Right lobe of liver (tissue), 4 donors: ENCODE measurements around the gene PXK.

Experiments used
- POLR2A ChIP-seq: fragments of 450-650 bp; IDR thresholded peaks from one replicate; pipeline ENCODE4 v1.6.1; 2017; ENCODE audit warnings: antibody characterized with exemption, mild to moderate bottlenecking
- TF ChIP-seq, protein P1 (sequence below), 4 donors: fragments of 200-600 bp in 3 of 4; fragments of 450-650 bp in 1 of 4; IDR thresholded peaks; one replicate each; pipeline versions ENCODE4 v1.5.1 to v1.8.0; 2016 to 2022; ENCODE audit warnings: antibody characterized with exemption in 4 of 4, mild to moderate bottlenecking in 2 of 4
- donor health status: DM: no; HTN: no; CAD: no.
- donor health status: DM: no; HTN: no; CAD: no.
- donor health status: DM: no; HTN: yes; CAD: no.

DNA sequence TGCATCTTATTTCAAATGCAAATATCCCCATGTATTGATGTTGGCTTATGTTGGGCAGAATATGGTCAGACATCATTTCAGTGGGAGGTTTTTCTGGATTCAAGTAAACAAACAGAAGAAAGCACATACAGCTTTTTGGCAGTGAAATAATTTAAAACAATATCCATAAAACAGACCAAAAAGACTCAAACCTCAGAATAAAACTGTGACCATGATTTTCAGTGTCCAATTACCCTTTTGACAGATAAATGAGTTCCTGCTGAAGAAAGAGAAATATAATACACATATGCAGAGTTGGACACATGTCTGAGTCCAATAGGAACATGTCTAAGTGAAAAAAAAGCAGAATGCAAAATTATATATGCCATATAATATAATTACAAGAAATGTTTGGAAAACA lies 39.1 kb downstream of the PXK start:
- no peak for TF ChIP-seq POLR2A
- TF ChIP-seq, protein P1, sequence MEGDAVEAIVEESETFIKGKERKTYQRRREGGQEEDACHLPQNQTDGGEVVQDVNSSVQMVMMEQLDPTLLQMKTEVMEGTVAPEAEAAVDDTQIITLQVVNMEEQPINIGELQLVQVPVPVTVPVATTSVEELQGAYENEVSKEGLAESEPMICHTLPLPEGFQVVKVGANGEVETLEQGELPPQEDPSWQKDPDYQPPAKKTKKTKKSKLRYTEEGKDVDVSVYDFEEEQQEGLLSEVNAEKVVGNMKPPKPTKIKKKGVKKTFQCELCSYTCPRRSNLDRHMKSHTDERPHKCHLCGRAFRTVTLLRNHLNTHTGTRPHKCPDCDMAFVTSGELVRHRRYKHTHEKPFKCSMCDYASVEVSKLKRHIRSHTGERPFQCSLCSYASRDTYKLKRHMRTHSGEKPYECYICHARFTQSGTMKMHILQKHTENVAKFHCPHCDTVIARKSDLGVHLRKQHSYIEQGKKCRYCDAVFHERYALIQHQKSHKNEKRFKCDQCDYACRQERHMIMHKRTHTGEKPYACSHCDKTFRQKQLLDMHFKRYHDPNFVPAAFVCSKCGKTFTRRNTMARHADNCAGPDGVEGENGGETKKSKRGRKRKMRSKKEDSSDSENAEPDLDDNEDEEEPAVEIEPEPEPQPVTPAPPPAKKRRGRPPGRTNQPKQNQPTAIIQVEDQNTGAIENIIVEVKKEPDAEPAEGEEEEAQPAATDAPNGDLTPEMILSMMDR (IDR thresholded peaks at IDR 0.05) = no peak
